Smooth muscle cell (in vitro differentiated cells): Measurements from ENCODE around the gene ATP2B2. TPM values are rescaled to one million over a fixed set of nuclear protein-coding genes. Genes with fewer than 3 reads are reported as not detected.

Experiments used
- DNase-seq: peaks from one replicate; lab custom pipeline; 2025; ENCODE audit not compliant: unreplicated experiment; lab: John Stamatoyannopoulos, UW
- H2AFZ ChIP-seq: fragments of 200-600 bp; sonication (generic); 2 replicates; pipeline ENCODE4 v1.6.0; 2016; ENCODE audit warnings: antibody characterized with exemption, low read depth, mild to moderate bottlenecking
- H3F3A ChIP-seq: fragments of 200-600 bp; sonication (generic); 2 replicates; pipeline ENCODE4 v1.6.0; 2017; ENCODE audit warnings: antibody characterized with exemption, low read depth
- H3K27ac ChIP-seq: fragments of 200-600 bp; sonication (generic); 2 replicates; pipeline ENCODE4 v1.5.1; 2016; ENCODE audit warnings: low read depth, mild to moderate bottlenecking
- H3K27me3 ChIP-seq: fragments of 200-600 bp; sonication (generic); 2 replicates; pipeline ENCODE4 v1.6.1; 2016; ENCODE audit warnings: low read depth, mild to moderate bottlenecking
- H3K36me3 ChIP-seq: fragments of 200-600 bp; sonication (generic); 2 replicates; pipeline ENCODE4 v1.5.1; 2016; ENCODE audit warnings: low read depth
- H3K4me1 ChIP-seq: fragments of 200-600 bp; sonication (generic); 2 replicates; pipeline ENCODE4 v1.5.1; 2016; ENCODE audit warnings: low read depth
- H3K4me2 ChIP-seq: fragments of 200-600 bp; sonication (generic); 2 replicates; pipeline ENCODE4 v1.6.0; 2016; ENCODE audit warnings: mild to moderate bottlenecking
- H3K4me3 ChIP-seq: fragments of 200-600 bp; sonication (generic); 2 replicates; pipeline ENCODE4 v1.5.1; 2016; ENCODE audit warnings: mild to moderate bottlenecking
- H3K79me2 ChIP-seq: fragments of 200-600 bp; sonication (generic); 2 replicates; pipeline ENCODE4 v1.6.0; 2016; ENCODE audit warnings: low read depth, mild to moderate bottlenecking
- H3K9ac ChIP-seq: fragments of 200-600 bp; sonication (generic); 2 replicates; pipeline ENCODE4 v1.6.0; 2016; ENCODE audit warnings: low read depth
- H3K9me3 ChIP-seq: fragments of 200-600 bp; sonication (generic); replicated peaks from 2 replicates; pipeline ENCODE4 v1.5.1; 2016; ENCODE audit warnings: low read depth
- H4K20me1 ChIP-seq: fragments of 200-600 bp; sonication (generic); 2 replicates; pipeline ENCODE4 v1.6.0; 2016; ENCODE audit warnings: low read depth
- WGBS: methylation state at CpG from one replicate; pipeline ENCODE4 v1.1.7; 2016; ENCODE audit warnings: low lambda C conversion rate; 5-methylcytosine and 5-hydroxymethylcytosine counted together
- polyA plus RNA-seq: library from polyadenylated mRNA; unstranded; fragments of >200 nt; fragmentation: Nextera tagmentation; extraction: Ambion mirVana; gene quantifications from 2 replicates; pipeline ENCODE4 v1.2.1, GENCODE V29; 2016
- total RNA-seq: library from RNA; depleted of rRNA; stranded (reverse); fragments of >200 nt; gene quantifications from 2 replicates; pipeline ENCODE4 v1.2.3, GENCODE V29; 2014
- TF ChIP-seq, protein P1 (sequence below): fragments of 200-600 bp; sonication (generic); IDR thresholded peaks from 2 replicates; pipeline ENCODE4 v1.5.1; 2017; ENCODE audit warnings: borderline replicate concordance, mild to moderate bottlenecking, antibody characterized with exemption; ENCODE audit not compliant: insufficient read depth, poor library complexity, severe bottlenecking

Gene ATP2B2
- total and polyA plus RNA-seq, 2 experiments from 2014 or later = not detected

DNA sequence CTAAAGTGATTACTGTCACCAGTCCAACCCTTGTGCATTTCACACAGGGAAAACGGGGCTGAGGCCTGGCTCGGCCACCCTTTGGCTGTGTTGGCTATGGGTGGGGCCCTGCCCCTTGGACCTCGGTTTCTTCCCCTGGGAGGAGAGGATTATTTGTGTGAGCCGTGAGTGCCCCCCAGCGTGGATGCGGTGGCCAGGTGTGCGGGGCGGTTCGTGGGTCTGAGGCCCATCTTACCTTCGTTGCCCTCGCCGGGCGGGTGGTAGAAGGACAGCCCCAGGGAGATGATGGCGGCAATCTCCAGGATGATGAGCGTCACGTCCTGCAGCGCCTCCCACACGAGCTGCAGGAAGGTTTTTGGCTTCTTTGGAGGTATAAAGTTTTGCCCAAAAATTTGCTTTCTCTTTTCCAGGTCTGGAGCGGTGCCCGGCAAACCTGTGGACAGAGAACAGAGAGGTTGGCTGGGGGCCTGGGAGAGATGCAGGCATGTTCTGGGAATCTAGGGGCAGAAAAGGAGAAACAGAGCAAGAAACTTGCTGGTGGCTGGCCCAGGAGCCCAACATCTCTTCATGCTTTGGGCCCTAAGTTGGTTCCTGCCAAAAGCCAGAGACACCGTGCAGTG lies 94.9 kb downstream of the ATP2B2 start:
- Histone ChIP-seq H3K9me3 (no peaks in the 10 kb centered on the region), H2AFZ (no peak overlapping the region), H3K9ac (no peak overlapping the region), H3K27me3 (no peaks in the 10 kb centered on the region), H3K36me3 (no peaks in the 10 kb centered on the region), H4K20me1 (no peaks in the 10 kb centered on the region), H3F3A (no peaks in the 10 kb centered on the region), H3K79me2 (no peaks in the 10 kb centered on the region), H3K27ac (no peak overlapping the region), H3K4me1 (no peaks in the 10 kb centered on the region), H3K4me3 (no peak overlapping the region), H3K4me2 (no peak overlapping the region)
- no peak for DNase-seq
- WGBS = 90% methylated on average over 21 of the region's 21 CpGs
- TF ChIP-seq, protein P1, sequence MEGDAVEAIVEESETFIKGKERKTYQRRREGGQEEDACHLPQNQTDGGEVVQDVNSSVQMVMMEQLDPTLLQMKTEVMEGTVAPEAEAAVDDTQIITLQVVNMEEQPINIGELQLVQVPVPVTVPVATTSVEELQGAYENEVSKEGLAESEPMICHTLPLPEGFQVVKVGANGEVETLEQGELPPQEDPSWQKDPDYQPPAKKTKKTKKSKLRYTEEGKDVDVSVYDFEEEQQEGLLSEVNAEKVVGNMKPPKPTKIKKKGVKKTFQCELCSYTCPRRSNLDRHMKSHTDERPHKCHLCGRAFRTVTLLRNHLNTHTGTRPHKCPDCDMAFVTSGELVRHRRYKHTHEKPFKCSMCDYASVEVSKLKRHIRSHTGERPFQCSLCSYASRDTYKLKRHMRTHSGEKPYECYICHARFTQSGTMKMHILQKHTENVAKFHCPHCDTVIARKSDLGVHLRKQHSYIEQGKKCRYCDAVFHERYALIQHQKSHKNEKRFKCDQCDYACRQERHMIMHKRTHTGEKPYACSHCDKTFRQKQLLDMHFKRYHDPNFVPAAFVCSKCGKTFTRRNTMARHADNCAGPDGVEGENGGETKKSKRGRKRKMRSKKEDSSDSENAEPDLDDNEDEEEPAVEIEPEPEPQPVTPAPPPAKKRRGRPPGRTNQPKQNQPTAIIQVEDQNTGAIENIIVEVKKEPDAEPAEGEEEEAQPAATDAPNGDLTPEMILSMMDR = no peak

DNA sequence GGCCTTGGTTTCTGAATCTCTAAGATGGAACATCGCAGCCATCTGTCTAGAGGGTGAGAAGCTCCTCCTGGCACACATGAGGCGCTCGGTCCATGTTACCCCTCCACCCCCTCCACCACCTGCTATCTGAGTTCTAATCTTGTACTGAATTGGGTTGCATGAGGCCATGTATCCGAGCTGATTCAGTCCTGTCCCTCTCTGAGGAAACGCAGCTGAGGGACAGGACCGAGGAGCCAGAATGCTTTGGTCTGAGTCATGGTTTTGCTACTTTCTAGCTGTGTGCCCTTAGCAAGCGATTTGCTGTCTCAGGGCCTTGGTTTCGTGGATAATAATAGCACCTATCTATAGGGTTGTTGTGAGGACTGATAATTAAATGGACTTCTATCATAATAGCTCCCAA lies 96.7 kb downstream of the ATP2B2 start:
- whole genome bisulfite sequencing = 70% methylated on average over 8 of the region's 8 CpGs

DNA sequence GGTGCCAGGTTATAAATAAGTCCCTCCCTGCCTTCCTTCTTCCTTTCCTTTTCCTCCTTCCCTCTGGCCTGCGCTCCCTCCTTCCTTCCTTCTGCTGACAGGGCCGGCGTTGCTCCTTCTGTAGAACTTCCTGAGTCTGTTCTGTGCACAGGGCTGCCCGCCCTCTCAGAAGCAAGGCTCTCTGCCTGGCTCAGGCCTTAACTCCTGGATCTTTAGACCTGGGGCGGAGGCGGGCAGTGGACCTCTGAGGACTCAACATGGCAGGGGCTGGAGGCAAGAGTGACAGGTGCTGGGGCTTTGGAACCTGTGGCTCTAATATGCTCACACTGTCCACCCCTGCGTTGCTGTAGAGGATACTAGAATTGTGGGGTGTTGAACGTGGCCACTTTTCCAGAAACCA lies 98.0 kb downstream of the ATP2B2 start:
- Histone ChIP-seq H3K27me3 (no peaks in the 10 kb centered on the region), H4K20me1 (no peaks in the 10 kb centered on the region)

More for the DNA sequence above, 96.7 kb downstream of the ATP2B2 start:
- no peaks in the 10 kb centered on the region for H4K20me1 ChIP-seq
- H3K27ac ChIP-seq = no peak overlapping the region
- no peak overlapping the region for H3K9ac ChIP-seq
- H3K27me3 ChIP-seq = no peaks in the 10 kb centered on the region
- no peak overlapping the region for H2AFZ ChIP-seq
- H3K4me3 ChIP-seq = no peak overlapping the region
- no peaks in the 10 kb centered on the region for H3K4me1 ChIP-seq
- H3K4me2 ChIP-seq = no peak overlapping the region
- H3K9me3 ChIP-seq = no peaks in the 10 kb centered on the region
- TF ChIP-seq, protein P1 = no peak
- no peaks in the 10 kb centered on the region for H3F3A ChIP-seq
- H3K79me2 ChIP-seq = no peaks in the 10 kb centered on the region
- H3K36me3 ChIP-seq = no peaks in the 10 kb centered on the region
- no peak for DNase-seq

More for the DNA sequence above, 98.0 kb downstream of the ATP2B2 start:
- H2AFZ ChIP-seq = no peak overlapping the region
- TF ChIP-seq, protein P1 = no peak
- no peak for DNase-seq
- H3K4me3 ChIP-seq = no peak overlapping the region
- no peaks in the 10 kb centered on the region for H3K4me1 ChIP-seq
- no peak overlapping the region for H3K27ac ChIP-seq
- H3K36me3 ChIP-seq = no peaks in the 10 kb centered on the region
- H3K79me2 ChIP-seq = no peaks in the 10 kb centered on the region
- no peaks in the 10 kb centered on the region for H3F3A ChIP-seq
- H3K9me3 ChIP-seq = no peaks in the 10 kb centered on the region
- no peak overlapping the region for H3K4me2 ChIP-seq
- 92% methylated on average over 8 of the region's 8 CpGs for WGBS
- H3K9ac ChIP-seq = no peak overlapping the region
